HG03025 (cell line): ENCODE results near the gene REPS2.
"Not testable (repeated sequence)": the region's sequence is repeated elsewhere in the genome, so short reads cannot be mapped to it uniquely, and the experiment has no call there.

Experiments used
- ATAC-seq: cut with Tn5 transposase; IDR thresholded peaks from one replicate; pipeline ENCODE4 v1.9.1; 2021; ENCODE audit warnings: mild to moderate bottlenecking, moderate library complexity; ENCODE audit not compliant: unreplicated experiment, low FRiP score

The REPS2 gene

DNA sequence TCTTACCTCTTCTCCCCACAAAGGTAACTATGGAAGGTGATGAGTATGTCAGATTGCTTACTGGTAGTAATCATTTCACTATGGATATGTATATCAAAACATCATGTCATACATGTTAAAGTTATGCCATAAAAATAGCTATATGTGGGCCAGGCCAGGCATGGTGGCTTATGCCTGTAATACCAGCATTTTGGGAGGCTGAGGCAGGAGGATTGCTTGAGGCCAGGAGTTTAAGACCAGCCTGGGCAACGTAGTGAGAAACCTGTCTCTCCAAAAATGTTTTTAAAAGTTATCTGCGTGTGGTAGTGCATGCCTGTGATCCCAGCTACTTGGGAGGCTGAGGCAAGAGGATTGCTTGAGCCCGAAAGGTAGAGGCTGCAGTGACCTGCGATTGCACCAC is 16.2 kb downstream of the REPS2 start:
- not testable (repeated sequence) for ATAC-seq

DNA sequence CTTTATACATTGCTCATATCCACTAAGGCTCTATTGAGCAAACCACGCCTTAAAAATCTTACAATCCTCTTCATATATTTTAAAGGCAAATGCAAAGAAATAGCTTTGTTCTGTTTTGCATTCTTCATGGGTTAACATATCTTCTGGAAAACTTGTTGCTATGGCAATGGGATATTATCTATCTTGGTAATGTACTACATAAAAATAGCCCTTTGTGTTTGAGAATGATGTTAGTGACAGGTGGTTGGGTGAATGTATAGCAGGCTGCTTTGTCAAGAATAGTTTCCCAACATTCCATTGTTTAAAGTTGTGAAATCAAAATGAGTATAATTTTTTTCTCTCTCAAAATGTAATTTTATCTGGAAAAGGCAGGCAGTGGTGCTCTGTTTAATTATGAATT is 16.8 kb downstream of the REPS2 start:
- no peak for ATAC-seq

DNA sequence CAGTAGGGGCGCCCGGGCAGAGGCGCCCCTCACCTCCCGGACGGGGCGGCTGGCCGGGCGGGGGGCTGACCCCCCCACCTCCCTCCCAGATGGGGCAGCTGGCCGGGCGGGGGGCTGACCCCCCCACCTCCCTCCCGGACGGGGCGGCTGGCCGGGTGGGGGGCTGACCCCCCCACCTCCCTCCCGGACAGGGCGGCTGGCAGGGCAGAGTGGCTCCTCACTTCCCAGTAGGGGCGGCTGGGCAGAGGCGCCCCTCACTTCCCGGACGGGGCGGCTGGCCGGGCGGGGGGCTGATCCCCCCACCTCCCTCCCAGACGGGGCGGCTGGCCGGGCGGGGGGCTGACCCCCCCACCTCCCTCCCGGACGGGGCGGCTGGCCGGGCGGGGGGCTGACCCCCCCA is 18.5 kb downstream of the REPS2 start:
- not testable (repeated sequence) for ATAC-seq

DNA sequence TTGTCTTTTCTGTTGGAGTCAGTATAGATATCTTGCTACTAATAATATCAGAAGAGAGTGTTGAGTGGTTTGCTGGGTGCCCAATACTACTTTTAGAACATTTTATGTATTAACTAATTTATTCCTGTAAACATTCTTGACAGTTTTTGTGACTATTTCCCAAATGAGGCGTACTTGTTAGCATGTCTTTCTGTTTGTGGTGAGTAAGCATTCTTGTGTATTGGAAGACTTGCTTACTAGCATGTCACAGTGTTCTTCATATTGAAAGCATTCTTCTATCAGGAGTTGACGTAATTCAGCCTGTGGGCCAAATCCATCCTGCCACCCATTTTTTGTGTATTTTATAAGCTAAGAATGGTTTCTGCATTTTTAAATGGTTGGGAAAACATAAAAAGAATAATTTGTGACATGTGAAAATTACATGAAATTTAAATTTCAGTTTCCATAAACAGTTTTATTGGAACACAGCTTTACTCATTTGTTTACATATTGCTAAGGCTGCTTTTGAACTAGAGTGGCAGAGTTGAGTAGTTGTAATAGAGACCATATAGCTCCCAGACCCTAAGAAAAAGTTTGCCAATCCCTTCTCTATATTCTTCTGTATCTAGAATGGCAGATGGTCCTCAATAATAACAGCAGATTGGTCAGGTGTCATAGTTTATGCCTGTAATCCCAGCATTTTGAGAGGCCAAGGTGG is 20.4 kb downstream of the REPS2 start:
- no peak for ATAC-seq

DNA sequence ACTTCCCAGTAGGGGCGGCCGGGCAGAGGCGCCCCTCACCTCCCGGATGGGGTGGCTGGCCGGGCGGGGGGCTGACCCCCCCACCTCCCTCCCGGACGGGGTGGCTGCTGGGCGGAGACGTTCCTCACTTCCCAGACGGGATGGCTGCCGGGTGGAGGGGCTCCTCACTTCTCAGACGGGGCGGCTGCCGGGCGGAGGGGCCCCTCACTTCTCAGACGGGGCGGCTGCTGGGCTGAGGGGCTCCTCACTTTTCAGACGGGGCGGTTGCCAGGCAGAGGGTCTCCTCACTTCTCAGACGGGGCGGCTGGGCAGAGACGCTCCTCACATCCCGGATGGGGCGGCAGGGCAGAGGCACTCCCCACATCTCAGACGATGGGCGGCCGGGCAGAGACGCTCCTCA is 22.3 kb downstream of the REPS2 start:
- not testable (repeated sequence) for ATAC-seq

DNA sequence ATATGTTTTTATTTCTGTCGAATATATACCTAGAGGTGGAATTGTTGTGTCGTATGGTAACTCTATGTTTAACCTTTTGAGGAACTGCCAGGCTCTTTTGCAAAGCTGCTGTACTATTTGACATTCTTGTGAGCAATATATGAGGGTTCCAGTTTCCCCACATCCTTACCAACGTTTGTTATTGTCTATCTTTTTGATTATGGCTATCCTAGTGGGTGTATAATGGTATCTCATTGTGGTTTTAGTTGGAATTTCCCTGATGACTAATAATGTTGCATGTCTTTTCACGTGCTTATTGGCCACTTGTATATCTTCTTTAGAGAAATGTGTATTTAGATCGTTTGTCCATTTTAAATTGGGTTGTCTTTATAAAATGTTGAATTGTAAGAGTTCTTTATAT is 24.5 kb downstream of the REPS2 start:
- ATAC-seq: no peak

DNA sequence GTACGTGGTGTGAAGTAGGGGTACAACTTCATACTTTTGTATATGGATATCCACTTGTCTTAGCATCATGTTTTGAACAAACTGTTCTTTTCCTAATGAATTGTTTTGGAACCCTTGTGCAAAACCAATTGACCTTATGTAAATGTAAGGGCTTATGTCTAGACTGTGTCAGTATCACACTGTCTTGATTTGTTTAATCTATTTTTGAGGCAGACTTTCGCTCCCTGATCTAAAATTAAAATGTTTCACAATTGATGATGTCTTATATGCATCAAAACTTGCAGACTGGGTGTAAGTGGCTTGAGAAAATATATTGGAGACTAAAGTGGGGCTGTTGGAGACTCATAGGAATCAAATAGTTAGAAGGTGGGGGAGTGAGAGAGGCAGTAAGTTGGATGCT is 25.2 kb downstream of the REPS2 start:
- ATAC-seq: no peak

DNA sequence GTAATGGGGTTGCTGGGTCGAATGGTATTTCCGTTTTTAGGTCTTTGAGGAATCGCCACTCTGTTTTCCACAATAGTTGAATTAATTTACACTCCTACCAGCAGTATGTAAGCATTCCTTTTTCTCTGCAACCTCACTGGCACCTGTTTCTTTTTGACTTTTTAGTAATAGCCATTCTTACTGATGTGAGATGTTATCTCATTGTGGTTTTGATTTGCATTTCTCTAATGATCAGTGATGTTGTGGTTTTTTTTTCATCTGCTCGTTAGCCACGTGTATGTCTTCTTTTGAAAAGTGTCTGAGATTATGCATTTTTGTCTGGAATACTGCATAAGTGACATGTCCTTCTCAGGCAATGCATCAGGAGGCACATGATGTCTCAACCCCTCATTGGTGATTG is 28.8 kb downstream of the REPS2 start:
- no peak for ATAC-seq

DNA sequence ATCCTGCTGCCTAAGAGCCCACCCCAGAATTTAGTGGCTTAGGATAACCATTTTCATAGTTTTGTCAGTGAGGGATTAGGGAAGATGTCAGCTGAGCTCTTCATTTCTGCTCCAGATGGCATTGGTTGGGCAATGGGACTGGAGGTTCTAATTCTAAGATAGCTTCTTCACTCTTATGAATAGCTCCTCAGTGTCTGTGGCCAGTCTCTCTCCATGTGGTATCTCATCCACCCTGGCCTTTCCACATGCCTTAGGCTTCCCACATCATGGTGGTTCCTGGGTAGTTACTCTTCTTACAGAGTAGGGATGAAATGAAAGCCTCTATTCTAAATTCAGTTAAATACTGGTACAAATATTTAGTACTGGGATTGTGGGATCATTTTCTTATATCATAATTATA is 31.3 kb downstream of the REPS2 start:
- ATAC-seq: no peak

DNA sequence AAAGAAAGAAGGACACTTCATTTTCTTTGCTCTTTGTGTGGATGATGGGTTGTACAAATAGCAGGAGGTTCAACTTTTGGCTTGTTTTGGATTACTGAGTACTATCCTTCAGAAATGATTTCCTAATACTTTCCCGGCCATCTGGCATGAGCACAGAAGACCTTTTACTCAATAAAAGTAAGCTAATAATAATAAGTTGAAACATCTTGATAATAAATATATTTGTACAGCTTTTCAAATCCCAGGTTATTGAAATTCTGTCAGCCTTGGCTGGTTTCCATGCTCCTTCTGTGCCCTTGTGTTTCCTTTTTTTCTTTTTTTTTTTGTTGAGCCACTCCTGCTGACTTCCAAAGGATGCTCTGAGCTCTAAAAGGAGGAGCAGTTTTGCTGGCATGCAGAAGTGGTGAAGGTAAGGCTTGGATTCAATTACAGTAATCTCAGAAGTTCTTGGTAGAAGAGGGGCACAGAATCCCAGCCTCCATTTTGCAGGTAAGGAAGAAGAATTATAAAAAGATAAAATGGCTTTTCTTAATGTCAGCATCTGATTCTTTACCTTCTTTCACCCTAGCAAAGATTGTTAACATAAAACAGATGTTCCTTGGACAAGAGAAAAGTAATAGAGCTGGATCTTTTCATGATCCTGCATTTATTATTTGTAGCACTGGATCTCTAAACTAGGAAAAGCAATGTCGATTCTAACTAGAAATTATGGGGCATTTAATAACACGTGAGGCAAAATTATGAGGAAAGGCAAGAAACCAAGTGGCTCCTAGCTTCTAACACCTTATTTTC is 31.9 kb downstream of the REPS2 start:
- ATAC-seq: no peak

DNA sequence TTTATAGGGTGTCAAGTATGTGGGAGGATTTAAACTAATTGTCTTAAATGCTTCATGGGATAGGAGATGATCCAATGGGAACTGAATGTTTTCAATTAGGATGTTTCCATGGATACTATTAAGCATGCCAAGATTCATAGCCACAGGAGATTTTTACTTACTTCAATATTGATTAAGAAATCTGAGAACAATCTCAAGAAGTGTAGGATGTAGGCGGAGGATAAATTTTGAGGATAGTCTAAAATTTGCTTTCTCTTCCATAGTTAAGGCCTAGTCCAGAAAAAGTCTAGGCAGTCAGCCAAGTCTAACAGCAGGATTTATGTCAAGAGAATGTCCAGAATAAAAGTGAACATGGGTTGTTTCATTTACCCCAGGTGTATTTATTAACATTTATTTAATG is 32.8 kb downstream of the REPS2 start:
- no peak for ATAC-seq

DNA sequence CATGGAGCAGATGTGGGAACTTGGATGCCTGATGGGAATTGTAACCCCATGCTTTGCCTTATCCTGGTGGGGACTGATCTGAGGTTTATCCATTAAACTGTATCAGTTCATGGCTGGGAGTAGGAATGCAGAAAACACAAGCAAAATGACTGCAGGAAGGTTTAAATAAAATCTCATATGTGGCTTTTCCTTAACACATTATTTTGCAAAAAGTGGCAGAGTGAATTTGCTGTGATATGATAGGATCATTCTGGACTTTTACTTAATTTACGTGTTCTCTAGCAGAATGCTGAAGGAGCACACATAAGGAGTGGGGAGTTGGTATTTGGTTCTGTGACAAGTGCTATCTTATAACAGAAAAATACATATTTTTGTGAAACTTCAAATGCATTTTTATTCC is 34.8 kb downstream of the REPS2 start:
- ATAC-seq: no peak

DNA sequence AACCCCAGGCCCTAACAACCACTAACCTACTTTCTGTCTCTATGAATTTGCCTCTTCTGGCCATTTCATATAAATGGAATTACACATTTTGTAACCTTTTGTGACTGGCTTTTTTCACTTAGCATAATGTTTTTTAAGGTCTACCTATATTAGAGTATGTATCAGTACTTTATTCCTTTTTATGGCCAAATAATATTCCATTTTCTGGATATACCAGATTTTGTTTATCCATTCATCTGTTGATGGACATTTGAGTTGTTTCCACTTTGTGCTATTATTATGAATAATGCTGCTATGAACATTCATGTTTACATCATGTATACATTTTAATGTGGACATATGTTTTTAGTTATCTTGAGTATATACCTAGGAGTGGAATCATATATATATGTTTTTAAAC is 35.5 kb downstream of the REPS2 start:
- no peak for ATAC-seq

DNA sequence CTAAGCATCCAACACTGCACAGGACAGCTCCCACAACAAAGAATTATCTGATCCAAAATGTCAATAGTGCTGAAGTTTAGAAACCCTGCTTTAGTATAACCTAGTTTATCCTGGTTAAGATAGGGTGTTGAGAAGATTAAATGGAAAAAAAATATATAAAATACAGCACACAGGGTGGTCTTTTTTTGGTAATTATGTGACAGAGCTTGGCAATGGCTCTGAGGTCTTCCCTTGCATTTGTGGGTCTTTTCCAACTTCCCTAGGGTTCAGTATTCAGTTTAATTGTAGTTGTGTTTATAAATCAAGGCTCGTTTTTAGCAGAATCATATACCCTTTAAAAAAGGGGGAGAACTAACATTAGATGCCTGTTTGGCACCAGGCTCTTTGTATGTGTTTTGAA is 36.6 kb downstream of the REPS2 start:
- ATAC-seq: no peak

DNA sequence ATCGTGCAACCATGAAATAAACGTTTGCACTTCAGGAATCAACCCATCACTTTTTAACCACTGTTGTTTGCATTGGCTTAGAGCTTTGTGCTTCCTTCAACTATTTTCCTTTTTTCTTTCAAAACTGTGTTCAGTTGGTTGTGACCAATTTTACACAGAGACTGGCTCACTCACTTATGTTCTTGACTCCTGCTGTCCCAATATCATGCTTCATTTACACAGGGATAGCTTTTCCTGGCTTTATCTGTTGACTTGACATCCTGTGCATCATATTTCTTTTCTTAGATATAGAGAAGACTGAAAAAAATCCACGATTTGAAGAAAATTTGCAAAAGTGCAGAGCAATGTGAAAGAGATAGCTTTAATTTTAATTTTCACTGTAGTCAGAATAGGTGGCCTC is 38.8 kb downstream of the REPS2 start:
- ATAC-seq: no peak

DNA sequence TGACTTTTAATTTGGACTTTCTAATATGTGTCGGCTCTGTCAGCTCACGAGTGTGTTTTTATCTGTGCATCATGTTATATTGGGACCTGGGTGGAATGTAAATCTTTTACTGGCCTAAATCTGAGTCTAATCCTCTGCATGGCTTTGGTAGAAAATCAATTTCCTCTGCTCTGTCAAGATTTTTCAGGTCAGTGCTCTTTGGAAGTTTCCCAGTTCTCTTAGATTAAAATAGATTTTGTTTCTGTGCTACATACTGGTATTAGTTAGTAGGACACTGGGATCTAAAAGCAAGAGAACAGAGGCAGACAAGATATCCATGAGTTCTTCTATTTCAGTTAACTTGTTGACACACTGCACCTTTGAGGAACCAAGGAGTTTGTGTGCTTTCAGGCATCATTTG is 39.7 kb downstream of the REPS2 start:
- ATAC-seq: no peak

DNA sequence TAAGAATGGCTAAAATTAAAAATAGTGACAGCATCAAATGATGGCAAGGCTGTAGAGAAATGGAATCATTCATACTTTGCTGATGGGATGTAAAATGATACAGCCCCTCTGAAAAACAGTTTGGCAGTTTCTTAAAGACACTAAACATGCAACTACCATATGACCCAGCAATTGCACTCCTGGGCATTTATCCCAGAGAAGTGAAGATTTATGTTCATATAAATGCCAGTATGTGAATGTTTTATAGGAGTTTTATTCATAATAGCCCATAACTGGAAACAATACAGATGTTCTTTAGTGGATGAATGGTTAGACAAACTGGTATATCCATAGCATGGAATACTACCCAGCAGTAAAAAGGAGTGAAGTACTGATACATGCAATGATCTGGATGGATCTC is 43.3 kb downstream of the REPS2 start:
- no peak for ATAC-seq

DNA sequence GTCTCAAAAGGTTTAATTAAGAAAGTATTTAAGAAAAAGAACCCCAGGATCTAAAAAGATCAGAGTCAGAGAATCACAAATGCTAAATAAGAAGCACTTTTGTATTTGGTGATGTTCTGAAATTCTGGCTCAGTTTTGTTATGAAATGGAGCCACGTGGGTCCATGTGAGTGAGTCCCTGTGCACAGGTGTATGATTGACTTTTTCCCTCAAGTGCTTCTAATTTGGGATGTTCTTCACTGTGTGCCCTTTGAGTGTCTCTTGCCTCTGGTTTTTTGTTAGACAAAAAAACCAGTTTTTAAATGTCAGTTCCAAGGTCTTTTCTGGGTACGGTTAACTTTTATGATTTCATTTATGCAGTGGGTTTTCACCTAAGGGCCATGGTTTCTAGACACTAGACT is 44.4 kb downstream of the REPS2 start:
- no peak for ATAC-seq

DNA sequence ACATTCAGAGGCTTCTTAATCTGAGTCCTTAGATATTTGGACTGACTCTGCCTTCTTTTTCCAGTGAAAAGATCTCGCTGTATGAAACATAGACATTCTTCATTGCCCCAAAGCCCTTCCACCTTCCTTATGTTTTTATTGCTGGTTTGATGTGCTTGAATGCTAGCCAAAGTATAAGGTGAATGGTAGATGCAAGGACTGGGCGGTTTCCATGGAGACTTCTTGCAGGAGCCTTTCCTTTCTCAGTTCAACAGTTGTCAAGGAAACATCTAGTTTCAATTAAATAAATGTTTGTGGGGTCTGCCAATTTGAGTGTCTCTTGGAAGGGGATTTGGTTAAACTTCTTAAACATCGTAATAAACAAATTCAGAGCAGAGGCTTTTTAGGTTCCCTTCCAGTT is 46.0 kb downstream of the REPS2 start:
- no peak for ATAC-seq

DNA sequence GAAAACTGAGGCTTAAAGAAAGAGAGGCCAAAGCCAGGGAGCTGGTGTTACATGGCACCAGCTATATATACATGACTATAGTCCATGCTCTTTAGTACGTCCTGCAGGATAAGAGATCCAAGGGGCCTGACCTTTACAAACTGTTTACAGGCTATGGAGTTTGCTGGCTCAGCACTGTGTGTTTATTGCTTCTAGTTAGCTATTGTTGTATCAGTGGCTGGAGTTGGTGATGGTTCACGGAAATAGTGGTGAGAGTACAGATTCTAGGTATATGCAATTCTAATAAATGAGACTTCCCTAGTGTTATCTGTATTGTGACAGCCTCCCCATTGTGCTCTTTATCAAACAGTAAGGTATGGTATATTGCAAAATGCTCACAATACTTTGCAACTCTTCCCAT is 46.5 kb downstream of the REPS2 start:
- no peak for ATAC-seq

DNA sequence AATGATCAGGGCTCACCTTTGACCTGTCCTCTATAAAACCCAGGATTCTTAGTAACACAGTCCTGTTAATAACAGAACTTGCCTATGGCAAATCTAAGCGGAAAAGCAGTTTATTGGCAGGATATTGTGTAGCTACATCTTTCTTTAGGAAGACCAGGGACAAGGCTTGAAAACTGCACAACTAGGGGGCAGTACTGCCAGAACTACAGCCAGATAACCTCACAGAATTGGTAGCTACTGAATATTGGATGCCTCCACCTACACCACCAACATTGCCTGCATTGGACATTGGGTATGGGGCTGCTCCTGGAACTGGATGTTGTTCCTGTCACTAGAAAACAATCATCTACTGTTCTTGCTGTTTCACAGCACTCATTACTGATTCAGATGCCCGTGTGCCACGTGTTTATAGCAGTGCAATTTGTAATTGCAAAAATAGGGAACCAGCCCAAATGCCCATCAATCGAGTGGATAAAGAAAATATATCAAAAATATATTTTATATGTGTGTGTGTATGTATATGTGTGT is 47.4 kb downstream of the REPS2 start:
- ATAC-seq: no peak

DNA sequence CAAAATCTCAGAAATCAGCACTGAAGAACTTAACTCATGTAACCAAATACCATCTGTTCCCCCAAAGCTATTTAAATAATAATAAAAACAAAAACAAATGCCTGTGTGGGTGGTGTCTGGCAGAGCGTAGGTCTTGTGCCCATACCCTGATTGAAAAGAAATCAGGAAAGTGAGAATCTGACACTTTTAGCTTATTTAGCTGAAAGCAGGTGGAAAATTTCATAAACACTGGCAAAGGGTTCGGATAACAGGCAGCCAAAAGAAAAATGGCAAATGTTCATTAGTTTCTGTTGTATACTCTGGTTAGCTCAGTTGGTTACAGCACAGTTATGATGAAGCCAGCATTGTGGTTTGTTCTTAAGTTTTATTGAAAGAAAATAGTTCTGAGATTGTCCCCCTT is 48.3 kb downstream of the REPS2 start:
- no peak for ATAC-seq
